ENCODE data around the gene NEURL1.

NEURL1 gene, protein sequence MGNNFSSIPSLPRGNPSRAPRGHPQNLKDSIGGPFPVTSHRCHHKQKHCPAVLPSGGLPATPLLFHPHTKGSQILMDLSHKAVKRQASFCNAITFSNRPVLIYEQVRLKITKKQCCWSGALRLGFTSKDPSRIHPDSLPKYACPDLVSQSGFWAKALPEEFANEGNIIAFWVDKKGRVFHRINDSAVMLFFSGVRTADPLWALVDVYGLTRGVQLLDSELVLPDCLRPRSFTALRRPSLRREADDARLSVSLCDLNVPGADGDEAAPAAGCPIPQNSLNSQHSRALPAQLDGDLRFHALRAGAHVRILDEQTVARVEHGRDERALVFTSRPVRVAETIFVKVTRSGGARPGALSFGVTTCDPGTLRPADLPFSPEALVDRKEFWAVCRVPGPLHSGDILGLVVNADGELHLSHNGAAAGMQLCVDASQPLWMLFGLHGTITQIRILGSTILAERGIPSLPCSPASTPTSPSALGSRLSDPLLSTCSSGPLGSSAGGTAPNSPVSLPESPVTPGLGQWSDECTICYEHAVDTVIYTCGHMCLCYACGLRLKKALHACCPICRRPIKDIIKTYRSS

DNA sequence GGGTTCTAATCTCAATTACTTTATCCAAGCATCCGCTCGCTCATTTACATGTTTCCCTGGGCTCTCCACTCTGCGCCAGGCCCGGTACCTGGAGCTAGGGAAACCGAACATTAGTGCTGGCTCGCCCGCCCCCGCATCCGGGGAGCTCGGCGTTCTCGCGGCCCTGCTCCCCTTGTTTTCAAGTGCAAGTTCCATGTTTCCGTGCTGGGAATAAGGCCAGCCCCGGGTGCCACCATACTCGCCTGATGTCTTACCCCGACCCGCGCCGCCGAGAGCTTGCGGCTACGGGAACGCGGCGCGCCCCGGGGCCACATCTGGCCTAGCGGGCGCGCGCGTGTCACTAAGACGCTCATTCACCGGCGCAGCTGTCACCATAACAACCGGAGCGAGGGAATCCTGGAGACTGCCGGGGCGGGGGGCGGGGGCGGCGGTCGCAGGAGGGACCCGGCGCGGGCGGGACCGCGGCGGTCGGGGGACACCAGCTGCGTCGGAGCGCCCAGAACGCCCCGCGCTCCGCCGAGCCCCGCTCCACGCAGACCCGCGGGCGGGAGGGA is at the start of gene NEURL1:
TSS of gene NEURL1 (plus strand) at position 344 of the 554 bp plus-strand sequence. CDS start 683 bp downstream, outside the sequence.
- DNase-seq (ENCODE audit: extremely low read depth in 1 of 2, low read depth in 1 of 2): no peak

DNA sequence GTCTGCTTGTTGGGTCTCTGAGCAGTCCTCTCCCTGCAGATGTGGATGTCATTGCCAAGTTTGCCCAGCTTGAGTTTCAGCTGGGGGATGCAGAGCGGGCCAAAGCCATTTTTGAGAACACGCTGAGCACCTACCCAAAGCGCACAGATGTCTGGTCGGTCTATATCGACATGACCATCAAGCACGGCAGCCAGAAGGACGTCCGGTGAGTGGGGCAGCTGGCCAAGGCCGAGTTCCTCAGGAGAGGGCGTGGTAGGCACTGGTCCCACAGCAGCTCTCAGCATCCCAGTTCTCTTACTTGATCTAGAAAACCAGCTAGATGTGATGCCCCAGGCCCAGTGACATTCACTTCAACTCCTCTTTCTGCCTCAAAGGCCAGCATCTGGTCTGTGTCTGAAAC is 49.0 kb upstream of the NEURL1 start:
- no peak for DNase-seq (ENCODE audit: extremely low read depth in 1 of 2, low read depth in 1 of 2)

DNA sequence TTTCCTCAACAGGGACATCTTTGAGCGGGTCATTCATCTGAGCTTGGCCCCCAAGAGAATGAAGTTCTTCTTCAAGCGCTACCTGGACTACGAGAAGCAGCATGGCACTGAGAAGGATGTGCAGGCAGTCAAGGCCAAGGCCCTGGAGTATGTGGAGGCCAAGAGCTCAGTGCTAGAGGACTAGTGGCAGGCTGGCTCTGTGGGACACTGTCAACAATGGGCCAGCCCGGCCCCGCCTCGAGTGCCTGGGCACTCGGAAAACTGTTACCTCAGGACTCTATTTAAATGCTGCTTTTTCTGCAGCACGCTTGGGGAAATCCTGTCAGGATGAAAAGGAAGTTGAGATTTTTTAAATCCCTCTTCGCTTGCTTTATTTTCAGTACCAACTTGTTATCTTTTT is 48.1 kb upstream of the NEURL1 start:
- no peak for DNase-seq (ENCODE audit: extremely low read depth in 1 of 2, low read depth in 1 of 2)

DNA sequence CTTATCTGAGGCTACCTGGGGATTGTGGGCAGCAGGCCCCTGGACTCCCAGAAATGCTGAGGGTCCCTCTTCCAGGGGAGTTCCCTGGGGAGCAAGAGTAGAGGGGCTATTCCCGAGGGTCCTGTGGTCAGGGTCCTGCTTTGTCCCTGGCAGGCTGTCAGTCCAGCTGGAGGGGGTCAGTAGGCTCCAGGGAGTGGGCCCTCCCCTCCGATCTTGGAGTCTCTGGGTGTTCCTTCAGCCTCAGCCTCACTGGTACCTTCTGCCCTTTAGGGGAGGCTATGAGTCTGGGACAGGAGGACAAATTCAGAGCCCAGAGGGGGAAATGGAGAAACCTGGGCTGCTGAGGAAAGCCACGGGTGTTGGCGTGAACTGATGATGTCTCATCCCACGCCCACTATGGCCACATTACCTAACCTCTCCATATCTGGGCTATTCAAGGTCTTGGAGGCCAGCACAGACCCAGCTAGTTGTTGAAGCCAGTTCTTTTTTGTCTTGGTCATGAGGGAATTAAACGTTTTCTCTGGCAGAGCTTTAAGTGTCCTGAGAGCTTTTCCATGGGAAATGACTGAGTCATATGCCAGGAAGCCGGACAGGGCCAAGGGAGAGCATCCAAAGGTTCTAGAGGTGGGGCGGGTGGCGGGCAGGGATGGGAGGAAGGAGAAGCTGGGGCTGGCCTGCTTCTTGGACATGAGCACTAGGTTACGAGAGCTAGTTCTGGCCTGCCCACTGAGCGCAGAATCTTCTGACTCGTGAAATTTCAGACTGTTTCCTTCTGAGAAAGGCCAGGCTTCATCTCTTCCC is 47.5 kb upstream of the NEURL1 start:
- no peak for DNase-seq (ENCODE audit: extremely low read depth in 1 of 2, low read depth in 1 of 2)

DNA sequence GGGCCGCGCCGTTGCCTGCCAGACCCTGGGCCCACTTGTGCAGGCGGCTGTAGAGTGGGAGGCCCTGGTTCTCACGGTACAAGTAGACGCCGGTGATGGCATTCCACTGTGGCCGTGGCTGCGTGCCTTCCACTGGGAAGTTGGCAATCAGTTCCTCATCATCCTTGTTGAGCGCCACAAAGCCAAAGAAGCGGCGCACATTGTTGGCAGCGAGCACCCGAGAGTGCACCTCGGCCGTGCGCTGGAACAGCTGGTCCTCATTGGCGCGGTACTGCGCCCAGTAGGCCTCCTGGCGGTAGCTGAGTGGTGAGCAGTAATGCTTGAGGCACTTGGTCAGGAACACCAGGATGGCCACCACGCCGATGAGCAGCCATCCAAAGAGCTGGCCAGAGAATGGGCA is 46.3 kb upstream of the NEURL1 start:
- no peak for DNase-seq (ENCODE audit: extremely low read depth in 1 of 2, low read depth in 1 of 2)

DNA sequence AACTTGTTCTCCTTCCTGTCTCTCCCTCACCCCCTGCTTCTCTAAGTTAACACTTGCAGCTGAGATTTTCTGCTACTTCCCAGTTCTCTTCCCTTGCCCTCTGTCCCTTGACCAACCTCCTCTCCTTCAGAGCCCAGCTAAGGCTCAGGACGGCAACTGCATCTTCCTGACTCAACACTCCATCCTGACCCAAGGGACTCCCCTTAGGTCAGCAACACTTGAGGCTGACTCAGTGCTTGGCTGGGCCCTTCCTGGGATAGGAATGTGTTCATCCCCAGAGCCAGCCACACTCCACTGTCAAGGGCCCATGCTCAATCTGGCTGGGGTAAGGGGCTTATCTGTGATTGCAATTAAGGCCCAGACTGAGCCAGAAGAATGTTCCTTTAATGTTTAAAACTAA is 44.8 kb upstream of the NEURL1 start:
- DNase-seq (ENCODE audit: extremely low read depth in 1 of 2, low read depth in 1 of 2): no peak

DNA sequence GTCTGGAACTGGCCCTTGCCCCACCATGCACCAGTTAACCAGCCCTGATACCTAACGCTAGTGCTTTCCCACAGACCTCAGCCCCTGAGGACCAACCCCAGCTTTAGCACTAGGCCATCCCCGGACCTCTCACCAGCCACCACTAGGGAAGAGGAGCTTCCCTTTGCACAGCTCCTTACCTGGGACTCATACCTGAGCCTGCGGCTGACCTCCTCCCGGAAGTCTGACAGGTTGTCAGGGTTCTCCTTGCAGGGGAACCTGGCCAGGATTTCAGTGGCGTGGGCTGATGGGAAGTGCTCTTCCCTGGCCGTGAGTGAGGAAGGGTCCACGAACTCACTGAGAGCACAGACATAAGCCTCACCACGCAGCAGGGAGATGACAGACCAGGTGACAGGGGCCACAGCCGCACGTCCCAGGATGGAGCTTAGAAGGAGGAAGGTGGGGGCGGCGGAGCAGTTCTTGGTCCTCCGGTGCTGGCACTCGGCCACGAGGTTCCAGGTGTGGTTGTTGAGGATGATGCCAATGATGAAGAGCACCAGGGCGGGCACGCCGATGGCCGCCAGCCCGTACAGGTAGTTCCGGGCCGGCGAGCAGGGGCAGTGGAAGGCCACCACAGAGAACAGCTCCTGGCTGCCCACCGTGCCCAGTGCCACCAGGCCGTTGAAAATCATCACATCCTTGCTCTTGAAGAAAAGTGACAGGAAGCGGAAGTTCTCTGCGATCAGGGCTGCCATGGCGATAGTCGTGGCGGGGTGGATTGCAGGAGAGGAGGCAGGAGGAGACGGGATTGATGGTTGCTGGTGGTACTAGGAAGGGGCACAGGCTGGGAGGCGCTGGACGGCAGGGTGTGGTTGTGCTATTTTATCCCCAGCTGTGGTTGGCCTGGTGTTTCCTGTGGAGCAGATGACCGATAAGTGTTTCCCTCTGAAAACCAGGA is 44.0 kb upstream of the NEURL1 start:
- no peak for DNase-seq (ENCODE audit: extremely low read depth in 1 of 2, low read depth in 1 of 2)

DNA sequence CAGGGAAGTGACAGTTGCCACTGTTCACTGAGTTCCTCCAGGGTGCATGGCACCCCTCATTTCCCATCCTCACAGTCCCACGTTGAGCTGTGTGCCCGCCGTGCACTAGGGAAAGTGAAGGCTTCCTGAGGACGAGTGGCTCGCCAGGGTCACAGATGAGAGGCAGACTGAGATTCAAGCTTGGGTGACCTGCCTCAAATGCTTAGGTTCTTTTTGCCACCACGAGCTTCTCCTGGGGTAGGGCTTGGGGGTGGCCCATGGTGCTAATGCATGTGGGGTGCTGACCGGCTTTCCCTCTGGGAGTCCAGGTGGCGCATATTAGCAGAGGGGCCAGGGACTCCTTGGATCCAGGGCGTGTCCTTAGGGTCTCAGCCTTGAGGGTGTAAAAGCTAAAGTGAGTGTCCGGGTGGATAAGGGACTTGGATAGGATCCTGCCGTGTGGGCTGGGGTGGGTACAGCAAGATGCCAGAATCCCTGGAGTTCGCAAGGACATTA is 43.3 kb upstream of the NEURL1 start:
- no peak for DNase-seq (ENCODE audit: extremely low read depth in 1 of 2, low read depth in 1 of 2)

DNA sequence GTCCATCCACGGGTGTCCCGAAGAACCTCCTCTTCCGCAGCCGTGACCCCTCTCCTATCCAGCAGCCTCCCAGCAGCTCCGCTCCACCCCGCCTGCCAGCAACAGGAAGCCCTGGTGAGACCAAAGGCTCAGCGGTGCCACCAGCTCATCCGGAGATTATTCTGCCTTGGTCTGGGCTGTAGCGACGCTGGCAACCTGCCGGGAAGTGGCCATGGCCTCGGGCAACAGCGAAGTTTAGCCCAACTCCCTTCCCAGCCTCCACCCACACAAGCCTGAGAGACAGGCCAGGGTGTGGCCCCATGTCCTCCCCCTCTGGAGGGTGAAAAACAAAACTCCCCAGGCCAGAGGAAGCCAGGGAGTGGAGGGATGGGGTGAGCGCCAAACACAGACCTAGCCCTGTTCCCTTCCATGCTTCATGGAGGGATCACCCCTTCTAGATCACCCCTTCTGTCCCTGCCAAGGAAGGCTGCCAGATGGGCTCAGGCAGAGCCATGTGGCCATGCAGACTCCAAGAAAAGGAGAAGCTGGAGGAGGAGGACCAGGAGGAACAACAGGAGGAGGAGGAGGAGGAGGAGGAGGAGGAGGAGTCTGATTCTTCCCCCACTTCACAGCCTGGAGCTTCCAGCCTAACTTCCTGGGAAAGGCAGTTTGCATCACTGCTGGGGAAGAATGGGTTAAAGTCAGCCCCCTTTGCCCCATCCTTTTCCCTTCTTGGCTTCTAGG is 42.3 kb upstream of the NEURL1 start:
- peak in 1 of 2 donors; percentile 26 for DNase-seq (ENCODE audit: extremely low read depth in 1 of 2, low read depth in 1 of 2)

DNA sequence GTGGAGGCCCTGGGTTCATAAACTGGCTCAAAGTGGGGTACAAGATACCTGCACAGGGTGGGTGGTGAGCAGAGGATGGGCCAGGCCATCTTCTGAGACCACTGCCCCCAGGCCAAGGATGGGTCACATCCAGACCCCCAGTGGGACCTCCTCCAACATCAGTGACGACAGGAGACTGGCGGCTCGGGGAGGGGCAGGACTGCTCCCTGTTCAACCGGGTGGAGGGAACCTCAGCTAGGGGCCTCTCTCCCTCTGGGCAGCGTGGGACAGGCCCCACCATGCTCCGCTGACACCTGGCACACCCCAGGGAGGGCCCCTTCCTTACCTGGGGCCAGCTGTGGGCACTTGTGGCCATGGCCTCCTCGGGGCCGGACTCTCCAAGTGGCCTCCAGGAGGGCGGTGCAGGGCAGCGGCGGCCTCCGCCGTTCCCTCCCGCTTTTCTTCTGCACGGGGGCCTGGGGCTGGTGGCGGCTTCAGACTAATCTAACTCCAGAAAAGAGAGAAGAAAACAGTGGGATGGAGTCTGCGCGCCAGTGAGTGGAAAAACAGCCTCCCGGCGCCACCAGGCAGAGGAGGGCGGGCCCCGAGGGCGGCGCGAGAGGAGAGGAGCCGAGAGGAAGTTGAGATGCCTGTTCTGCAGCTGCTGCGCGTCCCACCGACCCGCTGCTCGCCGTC is 41.5 kb upstream of the NEURL1 start, which contains the start of gene CALHM2:
TSS of gene CALHM2 (minus strand) at position 540 of the 675 bp plus-strand sequence. CDS start 2,429 bp downstream, outside the sequence.
- DNase-seq (ENCODE audit: extremely low read depth in 1 of 2, low read depth in 1 of 2): peak in 1 of 2 donors; percentile 49

DNA sequence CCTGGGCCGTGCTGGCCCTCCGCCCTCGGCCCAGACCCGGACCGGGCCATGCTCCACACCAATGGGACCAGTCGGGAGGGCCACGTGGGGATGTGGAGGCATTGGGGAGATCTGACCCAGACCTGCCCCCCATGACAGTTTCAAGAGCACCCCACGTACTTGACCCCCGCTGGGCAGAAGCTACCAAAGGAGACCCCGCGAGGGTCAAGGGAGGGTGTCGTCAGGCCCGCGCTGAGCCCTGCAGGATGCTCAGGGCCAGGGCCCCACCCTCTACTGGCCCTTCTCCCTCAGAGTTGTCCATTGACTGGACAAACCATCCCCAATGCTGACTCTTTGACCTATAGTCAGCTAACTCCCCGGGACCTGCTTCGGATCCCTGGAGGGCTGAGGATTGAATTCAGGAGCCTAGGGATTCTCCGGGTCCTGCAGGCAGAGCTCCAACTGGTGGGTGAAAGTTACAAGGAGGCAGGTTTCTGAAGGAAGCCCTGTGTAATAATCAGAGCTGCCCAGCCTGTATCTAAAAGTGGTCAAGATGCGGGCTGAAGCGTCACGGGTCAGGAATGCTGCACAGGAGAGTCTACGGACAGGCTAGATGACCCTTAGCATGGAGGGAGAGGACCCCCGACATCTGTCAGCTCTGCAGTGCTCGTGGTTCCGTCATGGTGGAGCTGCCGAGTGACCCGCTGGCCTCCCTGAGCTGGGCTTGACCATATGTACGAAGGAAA is 40.8 kb upstream of the NEURL1 start:
- DNase-seq (ENCODE audit: extremely low read depth in 1 of 2, low read depth in 1 of 2): no peak

DNA sequence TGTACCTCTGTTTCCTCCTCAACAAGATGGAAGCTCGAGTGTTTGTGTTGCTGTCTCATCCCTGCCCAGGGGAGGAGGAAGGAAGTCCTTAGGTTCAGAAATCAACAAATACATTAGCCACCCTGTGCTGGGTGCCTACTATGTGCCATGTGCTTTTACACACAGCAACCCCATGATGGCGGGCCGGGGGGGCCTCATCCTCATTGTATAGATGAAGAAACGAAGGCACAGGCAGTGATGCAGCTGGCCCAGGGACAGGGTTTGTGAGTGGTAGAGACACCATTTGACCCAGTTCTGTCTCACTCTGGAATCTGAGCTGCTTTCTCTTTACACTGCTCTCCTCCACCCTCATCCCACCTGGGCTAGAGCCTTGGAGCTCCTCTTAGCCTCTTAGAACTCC is 39.5 kb upstream of the NEURL1 start:
- no peak for DNase-seq (ENCODE audit: extremely low read depth in 1 of 2, low read depth in 1 of 2)

DNA sequence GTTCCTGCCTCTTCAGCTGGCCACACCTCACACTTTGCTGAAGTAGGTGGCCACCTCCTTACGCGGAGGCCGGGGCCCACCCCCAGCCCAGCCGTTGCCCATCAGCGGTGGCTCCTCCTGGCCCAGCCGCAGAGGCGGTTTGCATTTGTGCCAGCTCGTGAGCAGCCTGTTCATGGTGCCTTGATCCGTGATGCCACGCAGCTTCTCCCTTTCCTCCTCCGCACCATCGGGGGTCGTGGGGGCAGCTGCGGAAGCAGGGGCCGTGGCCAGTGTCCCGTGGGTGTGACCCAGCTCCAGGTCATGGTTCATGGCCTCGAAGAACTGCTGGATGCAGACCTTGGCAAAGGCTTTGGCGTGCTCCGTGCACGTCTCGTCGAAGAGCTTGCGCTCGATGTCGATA is 38.3 kb upstream of the NEURL1 start:
- no peak for DNase-seq (ENCODE audit: extremely low read depth in 1 of 2, low read depth in 1 of 2)

DNA sequence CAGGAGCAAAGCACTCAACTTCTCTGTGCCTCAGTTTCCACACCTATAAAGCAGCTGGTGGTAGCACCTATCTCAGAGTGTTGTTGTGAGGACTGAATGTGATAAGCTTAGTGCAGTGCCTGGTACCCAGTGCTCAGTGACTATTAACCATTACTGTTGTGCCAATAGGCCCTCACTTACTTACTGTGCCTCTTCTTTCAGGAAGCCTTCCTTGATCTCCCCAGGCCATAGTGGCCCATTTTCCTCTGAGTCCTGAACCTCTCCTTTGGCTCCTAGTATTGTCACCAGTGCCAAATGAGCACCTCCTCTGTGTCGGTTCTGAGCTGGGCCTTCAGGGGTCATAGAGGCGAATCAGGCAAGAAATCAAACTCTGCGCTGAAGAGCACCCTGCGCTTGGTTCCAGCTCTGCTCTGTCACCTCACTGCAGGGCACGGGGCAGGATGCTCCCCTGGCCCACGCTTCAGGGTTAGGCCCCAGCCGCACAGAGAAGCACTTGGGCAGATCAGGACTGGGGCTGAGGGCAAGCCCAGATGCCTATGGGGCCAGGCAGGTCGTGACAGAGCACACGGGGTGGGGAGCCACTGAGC is 37.3 kb upstream of the NEURL1 start:
- no peak for DNase-seq (ENCODE audit: extremely low read depth in 1 of 2, low read depth in 1 of 2)

DNA sequence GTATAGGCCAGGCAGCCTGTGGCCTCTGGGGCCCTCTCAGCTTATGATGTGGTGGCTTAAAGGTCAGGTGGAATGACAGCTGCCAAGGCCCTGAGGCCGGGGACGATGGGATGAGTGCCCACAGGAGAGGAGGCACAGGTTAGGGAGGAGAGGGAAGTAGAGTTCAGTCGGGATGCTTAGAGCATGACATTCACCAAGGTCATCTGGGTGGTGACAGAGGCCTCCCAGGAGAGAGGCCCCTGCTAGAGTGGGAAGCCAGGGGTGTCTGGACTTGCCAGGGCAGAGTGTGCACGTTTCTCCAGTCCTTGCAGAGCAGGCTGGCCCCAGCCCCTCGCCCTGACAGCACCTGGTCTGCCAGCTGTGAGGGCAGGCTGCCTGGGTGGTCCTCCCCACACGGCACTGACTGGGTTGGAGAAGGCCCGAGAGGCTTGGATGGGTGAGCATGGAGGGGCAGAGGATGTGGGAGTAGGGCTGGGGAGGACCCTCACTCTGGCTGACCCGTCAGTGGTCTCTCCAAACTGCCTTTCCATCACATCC is 36.3 kb upstream of the NEURL1 start:
- no peak for DNase-seq (ENCODE audit: extremely low read depth in 1 of 2, low read depth in 1 of 2)

DNA sequence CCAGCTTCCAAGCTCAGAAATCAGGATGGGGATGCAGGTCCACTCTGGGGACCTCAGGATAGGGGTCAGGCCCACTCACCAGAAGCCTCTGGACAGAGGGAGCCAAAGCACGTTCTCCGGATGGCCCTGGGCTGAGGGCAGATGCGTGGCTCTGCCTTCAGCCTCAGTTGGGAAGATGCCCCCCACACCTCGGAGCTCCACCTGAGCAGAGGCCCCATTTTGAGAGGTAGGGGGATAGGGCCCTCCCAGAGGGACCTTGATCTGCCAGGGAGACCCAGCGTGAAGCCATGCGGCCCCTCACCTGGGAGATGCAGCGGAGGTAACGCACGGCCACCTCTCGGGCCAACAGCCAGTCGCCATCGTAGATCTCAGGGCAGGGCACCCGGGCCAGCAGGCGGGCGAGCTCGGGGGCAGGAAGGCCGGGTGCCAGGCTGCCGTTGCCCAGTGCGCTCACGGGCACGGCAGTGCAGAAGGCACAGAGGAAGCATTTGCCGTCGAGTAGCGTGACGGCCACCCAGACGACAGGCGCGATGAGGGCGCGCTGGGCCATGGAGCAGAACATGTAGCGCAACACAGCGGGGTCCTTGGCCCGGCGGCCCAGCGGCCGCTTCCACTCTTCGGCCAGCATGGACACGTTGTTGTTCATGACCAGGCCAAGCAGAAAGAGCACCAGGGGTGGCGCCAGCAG is 35.5 kb upstream of the NEURL1 start:
- no peak for DNase-seq (ENCODE audit: extremely low read depth in 1 of 2, low read depth in 1 of 2)

DNA sequence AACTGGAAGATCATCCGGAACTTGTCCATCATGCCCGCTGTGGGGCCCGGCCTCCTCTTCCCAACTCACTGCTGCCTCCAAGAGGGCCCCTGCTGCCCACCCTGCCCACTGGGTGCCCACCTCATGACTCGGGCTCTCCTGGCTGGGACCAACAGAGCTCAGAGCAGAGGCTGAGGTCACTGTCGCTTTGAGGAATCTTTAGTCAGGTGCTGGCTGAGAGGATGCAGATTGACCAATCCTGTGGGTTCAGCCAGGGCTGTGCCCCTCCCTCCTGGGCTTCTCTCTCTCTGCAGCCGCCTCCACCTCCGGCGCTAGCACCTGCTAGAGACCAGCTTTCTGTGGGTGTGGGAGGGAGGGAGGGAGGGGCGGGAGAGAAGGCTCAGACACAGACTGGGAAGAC is 34.8 kb upstream of the NEURL1 start, which contains the start of gene CALHM1:
TSS of gene CALHM1 (minus strand) at position 181 of the 400 bp plus-strand sequence. CDS start at position 32, 149 bp downstream.
- DNase-seq (ENCODE audit: extremely low read depth in 1 of 2, low read depth in 1 of 2): no peak

All from activated CD8-positive, alpha-beta memory T cell treated with anti-CD3 and anti-CD28 coated beads for 1 hour (primary cell).